Erythroblast (primary cell): ENCODE data around the gene LACRT.

ENCODE experiments used
- GATA1 ChIP-seq: IDR thresholded peaks from 2 replicates; pipeline ENCODE4 v1.6.1; 2011; ENCODE audit warnings: low read depth, mild to moderate bottlenecking, control low read depth, low read length, moderate library complexity
- POLR2A ChIP-seq: IDR thresholded peaks from 2 replicates; pipeline ENCODE4 v1.6.1; 2011; ENCODE audit warnings: mild to moderate bottlenecking, low read length

DNA sequence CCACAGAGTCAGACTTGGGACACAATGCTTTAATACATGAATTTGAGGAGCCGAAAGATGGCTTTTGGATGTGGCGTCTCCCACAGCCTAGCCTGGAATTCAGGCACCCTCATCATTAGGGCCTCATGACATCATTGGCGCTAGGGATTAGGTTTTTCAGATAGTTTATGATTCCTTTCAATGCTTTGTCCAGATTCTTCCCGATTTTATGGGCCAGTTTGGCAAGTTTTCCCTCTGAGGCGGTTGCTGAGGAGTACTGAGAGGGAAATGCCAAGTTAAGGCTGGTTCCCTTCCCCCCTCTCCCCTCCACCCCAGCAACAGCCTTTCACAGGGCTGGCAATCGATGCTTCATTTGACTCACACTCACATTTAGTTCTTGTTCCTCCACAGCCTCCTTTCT lies 26.5 kb downstream of the LACRT start:
- TF ChIP-seq POLR2A: no peak
- no peak for TF ChIP-seq GATA1
